ENCODE results near the gene FASTKD3.
"Not testable (repeated sequence)": the region's sequence is repeated elsewhere in the genome, so short reads cannot be mapped to it uniquely, and the experiment has no call there.

The FASTKD3 gene

GRCh38 chr5:7868773-7869473, at the start of gene FASTKD3, which contains the start of gene MTRR:
Gene FASTKD3 (minus strand): TSS chr5:7869031. CDS start chr5:7868083, 948 bp downstream.
Gene MTRR (plus strand): TSS chr5:7869148. CDS start chr5:7870795, 1,647 bp downstream.
- peak; percentile 82 for DNase-seq

GRCh38 chr5:7917130-7918123, 48.6 kb upstream of the FASTKD3 start:
- DNase-seq: no peak

- no peak for DNase-seq
Observed at GRCh38 chr5:7916171-7916804, 47.5 kb upstream of the FASTKD3 start.

- DNase-seq: not testable (repeated sequence)
Observed at GRCh38 chr5:7911429-7911771, 42.6 kb upstream of the FASTKD3 start.

GRCh38 chr5:7910738-7911428, 42.1 kb upstream of the FASTKD3 start:
- peak; percentile 17 for DNase-seq

- no peak for DNase-seq
Observed at GRCh38 chr5:7908317-7908716, 39.5 kb upstream of the FASTKD3 start.

- DNase-seq: no peak
Observed at GRCh38 chr5:7907612-7908011, 38.8 kb upstream of the FASTKD3 start.

GRCh38 chr5:7904170-7904569, 35.3 kb upstream of the FASTKD3 start:
- DNase-seq: no peak

- no peak for DNase-seq
Observed at GRCh38 chr5:7902666-7903625, 34.1 kb upstream of the FASTKD3 start.

GRCh38 chr5:7902201-7902600, 33.4 kb upstream of the FASTKD3 start:
- DNase-seq: no peak

- DNase-seq: no peak
Observed at GRCh38 chr5:7897014-7897600, 28.3 kb upstream of the FASTKD3 start.

GRCh38 chr5:7894860-7895259, 26.0 kb upstream of the FASTKD3 start:
- no peak for DNase-seq

GRCh38 chr5:7894439-7894838, 25.6 kb upstream of the FASTKD3 start:
- no peak for DNase-seq

GRCh38 chr5:7888901-7889300, 20.1 kb upstream of the FASTKD3 start:
- DNase-seq: no peak

- peak; percentile 20 for DNase-seq
Observed at GRCh38 chr5:7886849-7887475, 18.1 kb upstream of the FASTKD3 start.

- DNase-seq: no peak
Observed at GRCh38 chr5:7884491-7885267, 15.8 kb upstream of the FASTKD3 start.

- DNase-seq: no peak
Observed at GRCh38 chr5:7882926-7883325, 14.1 kb upstream of the FASTKD3 start.

GRCh38 chr5:7881816-7882215, 13.0 kb upstream of the FASTKD3 start:
- no peak for DNase-seq

GRCh38 chr5:7881091-7881490, 12.3 kb upstream of the FASTKD3 start:
- no peak for DNase-seq

- DNase-seq: no peak
Observed at GRCh38 chr5:7878381-7878873, 9.6 kb upstream of the FASTKD3 start.
